GM18873 (cell line): Measurements from ENCODE around the gene CERS6.

Experiments
- ATAC-seq: cut with Tn5 transposase; IDR thresholded peaks from one replicate; pipeline ENCODE4 v1.9.1; 2021; ENCODE audit warnings: mild to moderate bottlenecking, moderate library complexity, moderate number of reproducible peaks; ENCODE audit not compliant: unreplicated experiment, low FRiP score

Gene CERS6

DNA sequence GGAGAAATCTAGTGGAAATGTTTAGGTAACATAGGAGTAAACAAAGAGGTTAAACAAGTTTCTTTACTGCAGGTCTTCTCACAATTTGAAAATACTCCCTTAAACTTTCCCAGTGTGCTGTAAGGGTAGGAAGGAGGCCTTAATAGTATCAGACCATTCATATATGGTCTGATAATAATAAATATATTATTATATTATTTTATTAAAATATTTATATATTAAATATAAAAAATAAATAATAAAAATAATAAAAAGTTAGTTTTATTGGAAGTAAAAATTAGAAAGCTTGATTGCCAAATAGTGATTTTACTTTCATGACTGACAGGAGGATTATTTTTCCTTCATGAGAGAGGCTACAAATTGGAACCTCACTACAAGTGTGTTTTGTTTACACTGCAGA, 353.5 kb downstream of the CERS6 start:
- no peak for ATAC-seq

DNA sequence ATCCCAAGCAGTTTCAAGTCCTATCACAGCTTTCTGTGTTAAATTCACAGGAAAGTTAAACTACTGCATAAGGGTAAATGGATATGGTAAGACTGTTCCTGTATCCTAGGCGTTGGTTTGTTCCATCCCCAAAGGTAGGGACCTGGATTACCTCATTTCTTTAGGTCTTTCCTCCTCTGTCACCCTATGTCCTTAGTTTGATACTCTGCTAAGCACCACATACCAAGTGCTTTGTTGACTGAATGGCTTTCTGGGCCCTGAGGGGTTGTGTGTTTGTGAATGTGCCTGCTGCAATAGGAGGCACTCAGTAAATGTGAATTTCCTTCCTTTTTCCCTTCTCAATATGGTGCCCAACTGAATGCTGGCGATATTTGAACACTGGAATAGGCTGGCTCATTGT, 354.2 kb downstream of the CERS6 start:
- no peak for ATAC-seq

DNA sequence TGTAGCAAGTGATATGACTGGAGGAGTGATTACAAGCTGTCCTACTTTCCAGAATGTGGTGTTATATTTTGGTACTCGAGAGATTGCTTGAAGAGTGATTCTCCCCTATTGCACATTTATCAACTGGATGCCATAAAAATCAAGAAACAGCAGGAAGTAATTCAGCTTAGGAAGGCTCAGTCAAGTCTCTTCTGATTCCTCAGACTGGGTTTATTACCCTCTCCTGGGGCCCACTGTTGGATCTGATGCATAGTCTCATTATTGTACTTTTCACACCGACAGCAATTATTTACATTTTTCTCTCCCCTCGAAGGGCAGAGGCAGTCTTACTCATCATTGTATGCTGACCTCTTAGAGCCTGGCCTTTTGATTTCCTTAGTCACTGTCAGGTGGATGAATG, 355.6 kb downstream of the CERS6 start:
- no peak for ATAC-seq

DNA sequence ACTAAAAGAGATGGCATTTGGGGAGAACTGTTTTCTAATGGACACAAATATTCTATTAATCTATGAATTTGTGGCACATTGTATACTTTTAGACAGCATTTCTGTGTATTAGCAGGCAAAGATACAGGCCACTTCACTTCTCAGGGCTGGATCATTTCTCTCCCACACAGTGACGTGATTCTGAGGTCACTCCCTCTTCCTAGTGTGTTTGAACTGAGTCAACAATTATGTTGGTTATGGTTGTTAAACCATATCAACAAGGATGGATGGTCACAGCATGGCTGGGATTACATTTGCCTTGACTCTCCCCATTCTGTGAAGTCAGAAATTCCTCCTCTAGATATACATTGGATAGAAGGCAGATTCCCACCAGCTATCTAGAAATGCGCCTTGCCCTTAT, 358.0 kb downstream of the CERS6 start:
- ATAC-seq, result no peak

DNA sequence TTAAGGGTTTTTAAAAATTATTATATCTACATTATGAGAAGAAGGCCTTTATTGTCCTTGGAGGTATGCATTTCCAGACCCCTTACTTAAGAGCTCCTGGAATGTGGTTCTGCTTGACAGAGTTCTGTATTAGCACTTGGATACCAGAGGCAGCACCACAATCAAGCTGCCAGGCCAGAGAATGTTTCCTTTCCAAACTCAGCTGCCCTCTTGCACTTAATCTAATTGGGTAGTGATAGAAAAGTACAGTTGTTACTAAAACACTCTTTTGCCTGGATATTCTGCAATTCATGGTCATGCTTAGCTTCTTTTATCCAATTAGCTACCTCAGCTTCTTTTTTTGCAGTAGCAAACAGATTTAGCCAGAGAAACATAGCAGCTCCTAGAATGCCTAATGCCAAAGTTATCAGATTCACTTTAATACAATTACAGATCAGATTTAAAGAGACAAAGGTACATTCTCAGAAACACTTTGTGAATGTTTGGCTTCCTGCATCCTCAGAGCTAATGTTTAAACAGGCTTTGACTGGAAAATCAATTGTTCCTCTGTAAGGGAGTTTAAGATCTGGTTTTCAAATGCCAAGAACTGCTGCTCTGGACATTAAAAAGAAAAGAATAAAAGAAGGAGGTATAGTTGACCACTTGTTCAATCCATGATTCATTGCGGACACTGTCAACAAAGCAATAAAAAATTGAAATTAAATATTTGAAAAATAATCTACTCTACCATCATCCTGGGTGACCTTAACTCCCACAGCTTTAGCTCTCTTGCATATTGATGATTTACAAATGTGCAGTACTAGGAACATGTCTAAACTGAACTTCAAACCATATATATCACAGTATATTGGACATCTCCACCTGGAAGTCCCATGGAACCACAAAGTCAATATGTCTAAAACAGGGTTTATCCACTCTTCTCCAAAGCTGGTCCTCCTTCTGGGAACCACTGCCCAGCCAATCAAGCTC, 359.2 kb downstream of the CERS6 start:
- ATAC-seq, result no peak

DNA sequence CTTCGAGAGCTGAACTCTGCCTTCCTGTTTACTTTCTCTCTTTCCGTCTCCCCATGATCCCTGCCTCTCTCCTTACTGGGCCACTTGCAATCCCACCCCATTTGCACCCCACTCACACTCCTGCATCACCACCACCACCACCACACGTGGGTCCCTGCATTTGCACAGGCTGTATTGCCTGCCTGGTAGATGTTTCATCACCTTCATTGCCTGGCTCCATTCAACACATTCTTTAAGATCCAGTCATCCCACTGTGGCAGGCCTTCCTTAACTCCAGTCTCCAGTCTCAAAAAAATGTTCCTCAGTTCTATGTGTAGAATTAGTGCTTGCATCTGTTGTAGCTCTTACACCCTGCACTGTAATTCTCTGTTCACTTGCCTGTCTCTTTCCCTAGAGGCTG, 360.3 kb downstream of the CERS6 start:
- no peak for ATAC-seq

DNA sequence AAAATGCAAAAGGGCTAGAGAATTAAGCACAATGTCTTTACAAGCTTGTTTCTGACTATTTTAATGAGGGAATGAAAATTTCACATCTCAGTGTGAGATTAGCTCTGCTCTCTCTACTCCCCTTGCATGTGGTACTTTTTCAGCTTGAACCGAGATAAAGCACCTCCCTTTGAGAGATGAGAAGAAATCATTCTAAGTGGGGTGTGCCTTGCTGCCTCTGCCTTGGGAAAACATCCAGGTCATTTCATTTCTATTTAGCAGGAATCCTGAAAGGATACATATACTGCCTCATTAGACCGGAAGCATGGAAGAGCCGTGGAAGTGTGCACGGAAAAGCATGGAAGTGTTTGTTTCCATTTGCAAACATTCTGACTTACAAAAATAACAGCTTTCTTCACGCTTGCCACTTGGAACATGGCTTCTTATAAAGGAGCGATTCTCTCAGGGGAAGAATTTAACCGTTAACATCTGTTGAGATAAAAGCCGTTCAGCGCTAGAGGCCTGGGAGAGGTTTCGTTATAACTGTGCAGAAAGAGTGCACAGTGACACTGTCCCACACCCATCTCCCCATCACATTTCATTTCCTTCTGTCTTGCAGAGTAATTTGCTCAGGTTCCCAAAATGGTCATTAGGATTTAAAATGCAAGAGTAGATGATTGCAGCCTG, 363.1 kb downstream of the CERS6 start:
- ATAC-seq, result no peak

DNA sequence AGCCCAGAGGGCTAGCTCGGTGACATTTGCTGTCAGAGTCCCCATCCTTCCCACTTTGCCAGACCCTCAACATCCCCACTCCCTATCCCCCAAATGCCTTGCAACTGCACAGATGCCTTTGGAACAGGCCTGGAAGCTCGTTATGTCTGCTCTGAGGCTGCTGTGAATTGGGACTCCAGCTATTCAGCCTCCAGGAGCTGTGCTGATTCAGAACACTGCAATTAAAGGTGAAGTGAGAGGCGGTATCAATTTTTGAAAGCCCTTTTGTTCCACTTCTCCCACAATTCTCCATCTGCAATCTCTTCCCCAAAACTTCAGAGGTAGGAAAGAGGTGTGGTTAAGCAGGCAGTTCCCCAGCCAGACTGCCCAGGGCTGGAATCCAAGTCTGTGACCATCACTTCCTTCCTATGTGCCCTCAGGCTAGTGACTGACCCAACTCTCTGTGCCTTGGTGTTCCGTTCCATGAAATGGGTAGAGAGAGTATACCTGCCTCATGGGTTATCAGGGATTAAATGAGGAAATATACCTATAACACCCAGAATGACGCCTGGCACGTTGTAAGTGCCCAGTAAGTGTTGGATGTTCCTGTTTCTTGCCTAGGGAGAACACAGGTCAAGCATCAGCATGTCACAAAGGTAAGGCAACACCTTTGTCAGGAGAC, 363.9 kb downstream of the CERS6 start:
- no peak for ATAC-seq

DNA sequence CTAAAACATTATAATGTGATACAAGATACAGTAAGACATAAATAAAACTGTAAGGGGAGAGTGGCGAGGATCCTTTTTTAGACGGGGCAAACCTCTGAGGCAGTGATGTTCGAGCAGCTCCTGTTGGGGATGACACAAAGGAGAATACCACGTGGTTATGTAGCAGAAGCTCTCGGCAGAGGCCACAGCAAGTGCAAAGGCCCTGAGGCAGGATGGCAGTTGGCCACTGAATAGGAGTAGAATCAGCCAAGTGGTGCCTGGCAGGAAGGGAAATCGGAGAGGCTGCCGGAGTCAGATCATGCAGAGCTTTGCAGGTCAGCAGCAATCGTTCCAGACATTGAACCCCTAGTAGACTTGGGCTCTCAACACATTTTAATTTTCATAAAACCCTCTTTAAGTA, 365.5 kb downstream of the CERS6 start:
- no peak for ATAC-seq

DNA sequence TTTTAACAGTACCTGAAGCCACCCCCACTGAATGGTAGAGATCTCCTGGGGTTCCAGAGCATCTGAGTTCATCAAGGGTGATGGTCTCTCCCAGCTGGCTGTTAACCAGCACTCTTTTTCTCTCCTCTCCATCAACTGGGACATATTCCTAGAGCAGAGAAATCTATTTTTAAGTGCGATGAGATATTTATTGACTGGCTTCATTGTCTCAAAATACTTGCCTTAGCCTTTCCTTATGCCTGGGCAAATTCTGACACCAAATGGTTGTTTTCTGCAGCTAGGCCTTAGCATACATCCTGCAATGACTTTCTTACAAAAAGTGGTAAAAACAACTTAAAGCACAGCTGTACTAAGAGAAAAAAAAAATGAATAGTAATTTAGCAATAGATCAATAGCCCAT, 365.9 kb downstream of the CERS6 start:
- no peak for ATAC-seq
